GM21619 (cell line): Measurements from ENCODE around the gene HSPB1.
A peak's percentile ranks its signal among the peaks of the same experiment; 100 is the strongest.
"Not testable (repeated sequence)": the region's sequence is repeated elsewhere in the genome, so short reads cannot be mapped to it uniquely, and the experiment has no call there.

Source experiments
- ATAC-seq: cut with Tn5 transposase; IDR thresholded peaks from one replicate; pipeline ENCODE4 v1.9.1; 2021; ENCODE audit not compliant: unreplicated experiment

Gene HSPB1

GRCh38 chr7:76303202-76304147, 1.0 kb downstream of the HSPB1 start:
- ATAC-seq, result peak; percentile 50

GRCh38 chr7:76304888-76305375, 2.5 kb downstream of the HSPB1 start:
- no peak for ATAC-seq

DNA sequence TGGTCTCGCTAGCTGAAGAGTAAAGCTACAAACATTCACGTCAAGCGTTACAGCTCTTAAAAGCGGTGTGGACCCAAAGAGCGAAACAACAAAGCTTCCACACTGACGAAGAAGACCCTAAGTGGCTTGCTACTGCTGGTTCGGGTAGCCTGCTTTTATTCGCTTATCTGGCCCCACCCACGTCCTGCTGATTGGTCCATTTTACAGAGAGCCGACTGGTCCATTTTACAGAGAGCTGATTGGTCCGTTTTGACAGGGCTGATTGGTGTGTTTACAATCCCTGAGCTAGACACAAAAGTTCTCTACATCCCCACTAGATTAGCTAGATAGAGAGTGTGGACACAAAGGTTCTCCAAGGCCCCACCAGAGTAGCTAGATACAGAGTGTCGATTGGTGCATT, 6.4 kb downstream of the HSPB1 start:
- ATAC-seq, result not testable (repeated sequence)

GRCh38 chr7:76309341-76310101, 7.0 kb downstream of the HSPB1 start:
- ATAC-seq, result not testable (repeated sequence)

- ATAC-seq, result no peak
Measured at GRCh38 chr7:76310102-76310957, 7.9 kb downstream of the HSPB1 start.

GRCh38 chr7:76311838-76312237, 9.4 kb downstream of the HSPB1 start:
- not testable (repeated sequence) for ATAC-seq

GRCh38 chr7:76314042-76314721, 11.7 kb downstream of the HSPB1 start:
- ATAC-seq, result peak; percentile 24

DNA sequence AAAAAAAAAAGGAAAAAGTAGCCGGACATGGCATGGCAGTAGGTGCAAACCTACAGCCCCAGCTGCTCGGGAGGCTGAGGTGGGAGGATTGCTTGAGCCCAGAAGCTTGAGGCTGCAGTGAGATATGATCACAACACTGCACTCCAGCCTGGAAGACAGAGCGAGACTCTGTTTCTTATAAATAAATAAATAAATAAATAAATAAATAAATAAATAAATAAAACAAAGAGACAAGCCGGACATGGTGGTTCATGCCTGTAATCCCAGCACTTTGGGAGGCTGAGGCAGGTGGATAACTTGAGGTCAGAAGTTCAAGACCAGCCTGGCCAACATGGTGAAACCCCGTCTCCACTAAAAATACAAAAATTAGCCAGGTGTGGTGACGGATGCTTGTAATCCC, 12.3 kb downstream of the HSPB1 start:
- not testable (repeated sequence) for ATAC-seq

- no peak for ATAC-seq
Measured at GRCh38 chr7:76315364-76315763, 12.9 kb downstream of the HSPB1 start.

- ATAC-seq, result no peak
Measured at GRCh38 chr7:76316984-76317781, 14.7 kb downstream of the HSPB1 start.

- peak; percentile 86 for ATAC-seq
Measured at GRCh38 chr7:76317782-76318487, 15.5 kb downstream of the HSPB1 start.

DNA sequence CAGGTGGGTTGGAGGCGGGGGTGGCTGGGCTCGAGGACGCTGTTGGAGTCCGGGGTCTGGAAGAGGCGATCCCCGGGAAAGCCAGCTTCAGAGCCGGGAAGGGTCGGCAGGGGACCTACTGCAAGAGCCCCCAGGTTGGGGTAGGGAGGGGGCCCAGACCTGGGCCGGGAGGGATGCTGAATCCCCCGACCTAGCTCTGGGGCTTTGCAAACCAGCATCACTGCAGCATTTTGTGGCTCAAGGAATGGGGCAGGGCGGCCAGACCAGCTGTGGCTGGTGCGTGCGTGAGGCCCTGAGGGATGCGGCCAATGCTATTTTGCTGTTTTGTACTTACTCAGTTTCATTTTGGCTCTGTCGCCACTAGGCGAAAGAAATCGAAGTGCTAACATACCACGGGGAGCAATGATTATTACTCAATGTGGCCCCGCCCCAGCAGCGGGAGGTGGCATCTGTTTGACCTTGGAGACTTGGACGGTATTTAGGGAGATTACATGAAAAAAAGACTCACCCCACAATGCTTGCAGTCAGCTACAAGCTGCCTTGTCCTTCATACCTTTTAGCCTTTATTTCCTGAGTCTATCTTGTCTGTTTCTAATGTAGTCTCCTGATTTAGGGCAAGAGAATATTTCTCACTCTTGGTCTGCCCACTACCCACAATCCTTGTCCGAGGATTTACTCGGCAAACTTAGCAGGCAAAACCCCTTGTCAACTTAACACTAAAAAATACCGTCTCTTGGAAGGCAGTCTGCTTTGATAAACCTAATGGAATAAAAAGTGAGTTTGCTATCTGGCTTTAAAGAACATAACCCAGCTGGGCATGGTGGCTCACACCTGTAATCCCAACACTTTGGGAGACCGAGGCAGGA, 16.2 kb downstream of the HSPB1 start:
- peak; percentile 39 for ATAC-seq

GRCh38 chr7:76325092-76325491, 22.6 kb downstream of the HSPB1 start:
- no peak for ATAC-seq

- no peak for ATAC-seq
Measured at GRCh38 chr7:76325811-76326210, 23.3 kb downstream of the HSPB1 start.

DNA sequence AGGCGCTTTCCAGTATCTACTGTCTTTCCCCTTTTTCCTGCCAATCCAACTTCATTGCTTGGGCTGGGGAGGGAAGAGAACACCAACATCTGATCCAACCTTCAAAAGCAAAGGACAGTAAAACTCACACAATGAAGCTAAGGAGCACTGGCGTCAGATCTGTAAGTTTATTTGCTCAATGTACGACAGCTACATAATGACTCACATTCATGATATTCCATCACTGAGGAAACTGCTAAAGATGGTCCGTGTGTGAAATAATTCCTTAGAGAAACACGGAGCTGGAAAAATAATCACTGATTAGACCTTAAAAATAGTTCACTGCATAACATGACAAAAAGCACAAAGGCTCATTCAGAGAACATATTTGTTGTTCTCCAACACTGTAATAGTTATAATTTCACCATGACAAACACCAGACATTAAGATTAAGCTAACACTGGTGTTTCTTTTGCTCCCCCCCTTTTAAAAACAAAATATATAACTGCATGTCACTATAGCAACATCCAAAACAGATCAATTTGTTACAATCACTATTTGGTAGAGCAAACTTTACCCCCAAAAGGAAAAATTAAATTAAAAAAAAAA, 24.3 kb downstream of the HSPB1 start:
- ATAC-seq, result no peak

DNA sequence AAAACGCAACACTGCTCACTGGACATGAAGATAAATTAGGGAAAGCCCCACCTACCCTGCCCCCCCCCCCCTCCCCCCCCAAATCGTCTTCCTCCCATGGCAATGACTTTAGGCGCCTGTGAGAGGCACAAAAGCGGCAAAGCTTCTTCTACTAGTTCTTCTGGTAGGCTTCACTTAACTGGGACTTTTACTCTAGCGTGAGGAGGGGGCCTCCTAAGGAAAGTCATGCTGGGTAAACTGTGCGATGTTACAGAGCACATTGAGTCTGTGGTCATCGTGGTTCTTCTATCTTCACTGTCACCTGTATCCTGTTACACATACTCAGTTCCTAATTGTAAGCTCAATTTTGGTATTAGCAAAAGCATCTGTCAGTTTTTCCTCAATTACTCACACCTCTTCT, 25.1 kb downstream of the HSPB1 start:
- ATAC-seq, result no peak

GRCh38 chr7:76328389-76328788, 25.9 kb downstream of the HSPB1 start:
- ATAC-seq, result no peak

GRCh38 chr7:76329479-76329878, 27.0 kb downstream of the HSPB1 start:
- ATAC-seq, result no peak
